Loucy (cell line): ENCODE data around the gene STIMATE.
A peak's percentile ranks its signal among the peaks of the same experiment; 100 is the strongest.

Source experiments
- H2AFZ ChIP-seq: fragments of 200-600 bp; sonication (generic); 2 replicates; pipeline ENCODE4 v1.6.0; 2016; ENCODE audit warnings: antibody characterized with exemption, mild to moderate bottlenecking, low read length, moderate library complexity
- H3F3A ChIP-seq: fragments of 200-600 bp; 2 replicates; pipeline ENCODE4 v1.6.0; 2016; ENCODE audit warnings: antibody characterized with exemption, low read depth, mild to moderate bottlenecking
- H3K27me3 ChIP-seq: fragments of 200-600 bp; sonication (generic); 2 replicates; pipeline ENCODE4 v1.6.1; 2014; ENCODE audit warnings: low read length, mild to moderate bottlenecking; ENCODE audit not compliant: insufficient read depth, poor library complexity, severe bottlenecking
- H3K36me3 ChIP-seq: fragments of 200-600 bp; sonication (generic); 2 replicates; pipeline ENCODE4 v1.6.1; 2016; ENCODE audit warnings: low read length; ENCODE audit not compliant: insufficient read depth
- H3K4me1 ChIP-seq: fragments of 200-600 bp; sonication (generic); 2 replicates; pipeline ENCODE4 v1.5.1; 2014; ENCODE audit warnings: low read length, mild to moderate bottlenecking; ENCODE audit not compliant: insufficient read depth, poor library complexity, severe bottlenecking
- H3K4me2 ChIP-seq: fragments of 200-600 bp; sonication (generic); 2 replicates; pipeline ENCODE4 v1.6.0; 2014; ENCODE audit warnings: antibody characterized with exemption, low read length, low read depth, mild to moderate bottlenecking; ENCODE audit not compliant: poor library complexity, severe bottlenecking
- H3K4me3 ChIP-seq: fragments of 200-600 bp; sonication (generic); 2 replicates; pipeline ENCODE4 v1.5.1; 2014; ENCODE audit warnings: low read length, mild to moderate bottlenecking, mixed read lengths; ENCODE audit not compliant: poor library complexity, severe bottlenecking
- H3K79me2 ChIP-seq: fragments of 200-600 bp; sonication (generic); 2 replicates; pipeline ENCODE4 v1.6.1; 2014; ENCODE audit warnings: low read length; ENCODE audit not compliant: insufficient read depth
- H3K9ac ChIP-seq: fragments of 200-600 bp; sonication (generic); 2 replicates; pipeline ENCODE4 v1.6.0; 2014; ENCODE audit warnings: mild to moderate bottlenecking, low read depth, low read length, moderate library complexity; ENCODE audit not compliant: poor library complexity, severe bottlenecking
- H3K9me2 ChIP-seq: fragments of 200-600 bp; sonication (generic); replicated peaks from 2 replicates; pipeline ENCODE4 v1.6.1; 2016; ENCODE audit warnings: low read depth, low read length, mixed read lengths
- H3K9me3 ChIP-seq: fragments of 200-600 bp; sonication (generic); 2 replicates; pipeline ENCODE4 v1.6.1; 2014; ENCODE audit warnings: mild to moderate bottlenecking, antibody characterized with exemption, low read length, low read depth; ENCODE audit not compliant: insufficient read depth
- H4K20me1 ChIP-seq: fragments of 200-600 bp; sonication (generic); 2 replicates; pipeline ENCODE4 v1.6.0; 2014; ENCODE audit warnings: antibody characterized with exemption, low read length, mild to moderate bottlenecking; ENCODE audit not compliant: insufficient read depth, poor library complexity, severe bottlenecking
- CTCF ChIP-seq: fragments of 200-600 bp; sonication (generic); conservative IDR thresholded peaks from 2 replicates; pipeline ENCODE4 v1.5.1; 2014; ENCODE audit warnings: mild to moderate bottlenecking, antibody characterized with exemption, low read length
- EZH2phosphoT487 ChIP-seq: fragments of 200-600 bp; IDR thresholded peaks from 2 replicates; pipeline ENCODE4 v1.6.1; 2018; ENCODE audit warnings: antibody characterized with exemption, mild to moderate bottlenecking, moderate library complexity, borderline replicate concordance

The STIMATE gene

GRCh38 chr3:52841211-52841980, 56.0 kb downstream of the STIMATE start:
- peaks cover 20% of the 10 kb centered on the region for H3K4me1 ChIP-seq
- H3K27me3 ChIP-seq = no peaks in the 10 kb centered on the region
- no peak overlapping the region for H3K4me2 ChIP-seq
- H3F3A ChIP-seq = no peaks in the 10 kb centered on the region
- H3K9me3 ChIP-seq = no peaks in the 10 kb centered on the region
- no peak overlapping the region for H3K9ac ChIP-seq
- no peaks in the 10 kb centered on the region for H4K20me1 ChIP-seq
- H2AFZ ChIP-seq = no peak overlapping the region
- peaks cover 11% of the 10 kb centered on the region; the same call in 1 of the 2 replicates for H3K36me3 ChIP-seq
- H3K9me2 ChIP-seq = no peaks in the 10 kb centered on the region
- H3K4me3 ChIP-seq = no peak overlapping the region
- H3K79me2 ChIP-seq = no peaks in the 10 kb centered on the region
- TF ChIP-seq EZH2phosphoT487 (no peak), CTCF (no peak)

GRCh38 chr3:52839892-52840545, 57.3 kb downstream of the STIMATE start:
- peaks cover 14% of the 10 kb centered on the region; the same call in 1 of the 2 replicates for H3K36me3 ChIP-seq
- no peak overlapping the region for H3K9ac ChIP-seq
- no peaks in the 10 kb centered on the region for H3K9me3 ChIP-seq
- H4K20me1 ChIP-seq = no peaks in the 10 kb centered on the region
- no peak overlapping the region for H2AFZ ChIP-seq
- no peaks in the 10 kb centered on the region for H3F3A ChIP-seq
- TF ChIP-seq EZH2phosphoT487 (no peak), CTCF (no peak)
- peaks cover 20% of the 10 kb centered on the region for H3K4me1 ChIP-seq
- no peaks in the 10 kb centered on the region for H3K27me3 ChIP-seq
- no peak overlapping the region for H3K4me2 ChIP-seq
- H3K79me2 ChIP-seq = no peaks in the 10 kb centered on the region
- H3K9me2 ChIP-seq = no peaks in the 10 kb centered on the region
- no peak overlapping the region for H3K4me3 ChIP-seq

GRCh38 chr3:52839268-52839575, 58.1 kb downstream of the STIMATE start:
- Histone ChIP-seq H3K9me2 (no peaks in the 10 kb centered on the region), H3K79me2 (no peaks in the 10 kb centered on the region)

More at GRCh38 chr3:52839268-52839575, 58.1 kb downstream of the STIMATE start:
- H3F3A ChIP-seq = no peaks in the 10 kb centered on the region
- H3K4me2 ChIP-seq = peak overlapping the region; percentile 10
- peaks cover 14% of the 10 kb centered on the region; the same call in 1 of the 2 replicates for H3K36me3 ChIP-seq
- H2AFZ ChIP-seq = no peak overlapping the region
- no peak overlapping the region for H3K4me3 ChIP-seq
- no peak overlapping the region for H3K9ac ChIP-seq
- H3K9me3 ChIP-seq = no peaks in the 10 kb centered on the region
- H4K20me1 ChIP-seq = no peaks in the 10 kb centered on the region
- H3K4me1 ChIP-seq = peaks cover 20% of the 10 kb centered on the region
- H3K27me3 ChIP-seq = no peaks in the 10 kb centered on the region
- TF ChIP-seq CTCF (no peak), EZH2phosphoT487 (no peak)
